ENCODE data around the gene PRSS16. TPM values are rescaled to one million over a fixed set of nuclear protein-coding genes. Genes with fewer than 3 reads are reported as not detected.
A peak's percentile ranks its signal among the peaks of the same experiment; 100 is the strongest.

The PRSS16 gene
- total and polyA plus RNA-seq, 9 of the 15 experiments (the other 6 are each of a cell fraction or from before 2014, with no cell fraction given): 4.5 to 21.3 (median 12.1) TPM

DNA sequence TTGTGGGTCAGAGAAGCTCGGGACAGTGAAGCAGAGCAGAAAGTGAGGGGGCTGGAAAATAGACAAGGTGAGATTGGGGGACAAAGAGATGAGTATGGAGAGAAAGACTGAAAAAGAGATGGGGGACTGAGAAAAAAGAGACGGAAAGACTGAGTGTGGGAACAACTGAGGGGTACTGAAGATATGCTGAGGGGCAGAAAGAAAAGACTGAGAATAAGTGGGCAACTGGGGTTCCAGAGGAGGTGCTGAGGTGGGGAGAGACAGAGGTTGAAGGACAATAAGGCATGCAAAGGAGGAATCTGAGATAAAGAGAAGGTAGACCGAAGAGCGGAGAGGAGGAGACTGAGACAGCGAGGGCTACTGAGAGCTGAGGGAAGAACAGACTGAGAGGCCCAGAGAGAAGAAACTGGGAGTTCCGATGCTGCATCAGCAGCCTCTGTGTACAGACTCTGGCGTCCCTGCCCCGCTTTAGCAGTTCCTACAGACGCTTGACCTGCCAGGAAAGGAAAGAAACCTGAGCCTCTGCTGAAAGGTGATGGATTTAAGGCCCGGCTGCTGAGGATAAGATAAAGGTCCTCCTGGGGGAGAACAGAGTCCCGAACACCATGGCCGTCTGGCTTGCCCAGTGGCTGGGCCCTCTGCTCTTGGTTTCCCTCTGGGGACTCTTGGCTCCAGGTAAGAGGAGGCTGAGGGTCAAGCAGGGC, at the start of gene PRSS16 (continued):
- TF ChIP-seq PCBP1 (IDR thresholded peaks at IDR 0.05; ENCODE audit: low read depth, low read length, poor library complexity, severe bottlenecking): no peak
- no peak for TF ChIP-seq HNRNPLL (IDR thresholded peaks at IDR 0.05; ENCODE audit: low read depth, low read length, poor library complexity, severe bottlenecking)
- TF ChIP-seq SMC3 (conservative IDR thresholded peaks at IDR 0.05; ENCODE audit: insufficient read depth, low read depth, low read length): no peak
- peak; percentile 70; the same call in 1 of the 2 replicates for TF ChIP-seq DMBX1 (CRISPR knock-in tag; IDR thresholded peaks at IDR 0.05; ENCODE audit: borderline replicate concordance)
- TF ChIP-seq CXXC5 (CRISPR knock-in tag; IDR thresholded peaks at IDR 0.05): peak; percentile 59
- peak; percentile 89 for TF ChIP-seq TCF3 (CRISPR knock-in tag; IDR thresholded peaks at IDR 0.05)
- TF ChIP-seq NCOR1 (IDR thresholded peaks at IDR 0.05): peak; percentile 69
- no peak for TF ChIP-seq CHD2 (IDR thresholded peaks at IDR 0.05; ENCODE audit: low read depth, low read length)
- no peak for TF ChIP-seq TCF7 (IDR thresholded peaks at IDR 0.05; ENCODE audit: borderline replicate concordance)
- TF ChIP-seq, protein P1, sequence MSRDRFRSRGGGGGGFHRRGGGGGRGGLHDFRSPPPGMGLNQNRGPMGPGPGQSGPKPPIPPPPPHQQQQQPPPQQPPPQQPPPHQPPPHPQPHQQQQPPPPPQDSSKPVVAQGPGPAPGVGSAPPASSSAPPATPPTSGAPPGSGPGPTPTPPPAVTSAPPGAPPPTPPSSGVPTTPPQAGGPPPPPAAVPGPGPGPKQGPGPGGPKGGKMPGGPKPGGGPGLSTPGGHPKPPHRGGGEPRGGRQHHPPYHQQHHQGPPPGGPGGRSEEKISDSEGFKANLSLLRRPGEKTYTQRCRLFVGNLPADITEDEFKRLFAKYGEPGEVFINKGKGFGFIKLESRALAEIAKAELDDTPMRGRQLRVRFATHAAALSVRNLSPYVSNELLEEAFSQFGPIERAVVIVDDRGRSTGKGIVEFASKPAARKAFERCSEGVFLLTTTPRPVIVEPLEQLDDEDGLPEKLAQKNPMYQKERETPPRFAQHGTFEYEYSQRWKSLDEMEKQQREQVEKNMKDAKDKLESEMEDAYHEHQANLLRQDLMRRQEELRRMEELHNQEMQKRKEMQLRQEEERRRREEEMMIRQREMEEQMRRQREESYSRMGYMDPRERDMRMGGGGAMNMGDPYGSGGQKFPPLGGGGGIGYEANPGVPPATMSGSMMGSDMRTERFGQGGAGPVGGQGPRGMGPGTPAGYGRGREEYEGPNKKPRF (IDR thresholded peaks at IDR 0.05; ENCODE audit: low read depth, low read length): no peak
- TF ChIP-seq ZBTB17 (CRISPR knock-in tag; IDR thresholded peaks at IDR 0.05): 0 out of 2 replicates have a peak, but pooled peaks have one; percentile 18
- TF ChIP-seq, protein P2, sequence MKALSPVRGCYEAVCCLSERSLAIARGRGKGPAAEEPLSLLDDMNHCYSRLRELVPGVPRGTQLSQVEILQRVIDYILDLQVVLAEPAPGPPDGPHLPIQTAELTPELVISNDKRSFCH (CRISPR knock-in tag; IDR thresholded peaks at IDR 0.05): no peak
- TF ChIP-seq, protein P2 (tag; IDR thresholded peaks at IDR 0.05): no peak
- TF ChIP-seq ZNF121 (CRISPR knock-in tag; conservative IDR thresholded peaks at IDR 0.05): peak; percentile 80
- TF ChIP-seq CC2D1A (IDR thresholded peaks at IDR 0.05): 0 out of 2 replicates have a peak, but pooled peaks have one; percentile 10
- TF ChIP-seq OTX1 (CRISPR knock-in tag; IDR thresholded peaks at IDR 0.05): no peak
- TF ChIP-seq MTA3 (IDR thresholded peaks at IDR 0.05; ENCODE audit: borderline replicate concordance): no peak
- TF ChIP-seq MAFG (tag; conservative IDR thresholded peaks at IDR 0.05): no peak
- no peak for TF ChIP-seq ZNF12 (CRISPR knock-in tag; IDR thresholded peaks at IDR 0.05)
- TF ChIP-seq BCOR (IDR thresholded peaks at IDR 0.05): no peak
- TF ChIP-seq ZNF165 (CRISPR knock-in tag; IDR thresholded peaks at IDR 0.05; ENCODE audit: borderline replicate concordance): no peak
- no peak for TF ChIP-seq NFE2L1 (tag; IDR thresholded peaks at IDR 0.05; ENCODE audit: borderline replicate concordance, low read depth)
- TF ChIP-seq SMARCA5 (IDR thresholded peaks at IDR 0.05): 0 out of 2 replicates have a peak, but pooled peaks have one; percentile 36
- TF ChIP-seq RAD51 (IDR thresholded peaks at IDR 0.05; ENCODE audit: borderline replicate concordance, low read depth): no peak
- TF ChIP-seq, protein P3, sequence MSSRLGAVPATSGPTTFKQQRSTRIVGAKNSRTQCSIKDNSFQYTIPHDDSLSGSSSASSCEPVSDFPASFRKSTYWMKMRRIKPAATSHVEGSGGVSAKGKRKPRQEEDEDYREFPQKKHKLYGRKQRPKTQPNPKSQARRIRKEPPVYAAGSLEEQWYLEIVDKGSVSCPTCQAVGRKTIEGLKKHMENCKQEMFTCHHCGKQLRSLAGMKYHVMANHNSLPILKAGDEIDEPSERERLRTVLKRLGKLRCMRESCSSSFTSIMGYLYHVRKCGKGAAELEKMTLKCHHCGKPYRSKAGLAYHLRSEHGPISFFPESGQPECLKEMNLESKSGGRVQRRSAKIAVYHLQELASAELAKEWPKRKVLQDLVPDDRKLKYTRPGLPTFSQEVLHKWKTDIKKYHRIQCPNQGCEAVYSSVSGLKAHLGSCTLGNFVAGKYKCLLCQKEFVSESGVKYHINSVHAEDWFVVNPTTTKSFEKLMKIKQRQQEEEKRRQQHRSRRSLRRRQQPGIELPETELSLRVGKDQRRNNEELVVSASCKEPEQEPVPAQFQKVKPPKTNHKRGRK (tag; IDR thresholded peaks at IDR 0.05): peak; percentile 58; the same call in 1 of the 2 replicates
- no peak for TF ChIP-seq GABPB2 (CRISPR knock-in tag; conservative IDR thresholded peaks at IDR 0.05)
- TF ChIP-seq MTA2 (IDR thresholded peaks at IDR 0.05; ENCODE audit: low read depth): peak; percentile 44

All from K562 (cell line).